Adrenal gland (tissue), 12 donors: ENCODE measurements around the gene TOMT. TPM values are rescaled to one million over a fixed set of nuclear protein-coding genes. Genes with fewer than 3 reads are reported as not detected.

ENCODE experiments used
- DNase-seq, 7 donors: peaks; one replicate each; pipeline ENCODE4 v3.0.0-alpha.2; 2019 to 2020
- H3K27ac ChIP-seq, 5 donors: fragments of 200-600 bp; sonication (generic) in 4 of 5; 1 replicate in 3 of 5; 2 replicates in 2 of 5; pipeline versions ENCODE4 v1.5.1 to v1.8.0; 2016 to 2020; ENCODE audit warnings: mild to moderate bottlenecking in 1 of 5
- H3K27me3 ChIP-seq: fragments of 200-600 bp; 2 replicates; pipeline ENCODE4 v1.8.0; 2021
- H3K36me3 ChIP-seq, 2 donors: fragments of 200-600 bp; replicated peaks in 1 of 2; 1 replicate in 1 of 2; 2 replicates in 1 of 2; pipeline versions ENCODE4 v1.5.1 to v1.8.0; 2018 to 2022
- H3K4me1 ChIP-seq, 2 donors: fragments of 200-600 bp; replicated peaks in 1 of 2; 1 replicate in 1 of 2; 2 replicates in 1 of 2; pipeline versions ENCODE4 v1.5.1 to v1.8.0; 2018 to 2021
- H3K4me3 ChIP-seq, 4 donors: fragments of 200-600 bp; sonication (generic) in 3 of 4; one replicate each; pipeline ENCODE4 v1.5.1; 2016 to 2018
- H3K9me3 ChIP-seq, 3 donors: fragments of 200-600 bp; sonication (generic) in 1 of 3; replicated peaks in 1 of 3; 1 replicate in 2 of 3; 2 replicates in 1 of 3; pipeline versions ENCODE4 v1.5.1 to v1.8.0; 2016 to 2021
- POLR2A ChIP-seq, 2 donors: fragments of 450-650 bp; IDR thresholded peaks; one replicate each; pipeline ENCODE4 v1.6.1; 2017; ENCODE audit warnings: antibody characterized with exemption in 2 of 2, mild to moderate bottlenecking in 2 of 2, moderate library complexity in 1 of 2
- WGBS, 4 donors: extraction: QIAGEN DNeasy Blood & Tissue Kit in 2 of 4; methylation state at CpG; one replicate each; pipeline versions ENCODE4 v1.1.5 to v1.1.7; 2013 to 2017; 5-methylcytosine and 5-hydroxymethylcytosine counted together
- intact Hi-C, 2 donors: fragments of 100-400 bp; cut with DNase I; formaldehyde crosslinking; loops; one replicate each; pipeline versions ENCODE4 v1.14.1 to v1.15.0; 2022 to 2023
- polyA plus RNA-seq, 3 donors: library from polyadenylated mRNA; stranded (reverse); fragments of 200-250 nt in 2 of 3; fragments of 350-450 nt in 1 of 3; fragmentation: Illumina TruSeq in 1 of 3; extraction: RNeasy Lipid Tissue Mini Kit (QIAGEN cat#74804) in 1 of 3; gene quantifications; one replicate each; pipeline ENCODE4 v1.2.3, GENCODE V29; 2013 to 2014
- total RNA-seq, 9 donors: library from RNA; depleted of rRNA in 4 of 9; stranded (reverse); fragments of >200 nt in 4 of 9; fragments of 120-200 nt in 1 of 9; fragmentation: NEBNext Ultra II Directional in 1 of 9; extraction: Animal tissue kit (Norgen Biotek cat#: 25700) in 1 of 9; gene quantifications; one replicate each; pipeline versions ENCODE4 v1.1.0 to v1.2.4, GENCODE V29; 2013 to 2023
- TF ChIP-seq, protein P1 (sequence below), 6 experiments: fragments of 450-650 bp in 4 of 6; fragments of 200-600 bp in 2 of 6; sonication (generic) in 1 of 6; IDR thresholded peaks; 1 replicate in 5 of 6; 2 replicates in 1 of 6; pipeline versions ENCODE4 v1.5.1 to v1.8.0; 2016 to 2021; ENCODE audit warnings: antibody characterized with exemption in 6 of 6, mild to moderate bottlenecking in 2 of 6, moderate library complexity in 1 of 6
- donor health status: healthy with polysubstance abuse.
- donor health status: Bipolar disorder and iron deficiency.
- donor health status: DM: yes; HTN: yes; CAD: no.
- donor health status: DM: no; HTN: no; CAD: no.
- donor health status: DM: no; HTN: no; CAD: no.
- donor health status: DM: yes; HTN: yes; CAD: no.

The TOMT gene
- total and polyA plus RNA-seq, 12 donors = not detected

DNA sequence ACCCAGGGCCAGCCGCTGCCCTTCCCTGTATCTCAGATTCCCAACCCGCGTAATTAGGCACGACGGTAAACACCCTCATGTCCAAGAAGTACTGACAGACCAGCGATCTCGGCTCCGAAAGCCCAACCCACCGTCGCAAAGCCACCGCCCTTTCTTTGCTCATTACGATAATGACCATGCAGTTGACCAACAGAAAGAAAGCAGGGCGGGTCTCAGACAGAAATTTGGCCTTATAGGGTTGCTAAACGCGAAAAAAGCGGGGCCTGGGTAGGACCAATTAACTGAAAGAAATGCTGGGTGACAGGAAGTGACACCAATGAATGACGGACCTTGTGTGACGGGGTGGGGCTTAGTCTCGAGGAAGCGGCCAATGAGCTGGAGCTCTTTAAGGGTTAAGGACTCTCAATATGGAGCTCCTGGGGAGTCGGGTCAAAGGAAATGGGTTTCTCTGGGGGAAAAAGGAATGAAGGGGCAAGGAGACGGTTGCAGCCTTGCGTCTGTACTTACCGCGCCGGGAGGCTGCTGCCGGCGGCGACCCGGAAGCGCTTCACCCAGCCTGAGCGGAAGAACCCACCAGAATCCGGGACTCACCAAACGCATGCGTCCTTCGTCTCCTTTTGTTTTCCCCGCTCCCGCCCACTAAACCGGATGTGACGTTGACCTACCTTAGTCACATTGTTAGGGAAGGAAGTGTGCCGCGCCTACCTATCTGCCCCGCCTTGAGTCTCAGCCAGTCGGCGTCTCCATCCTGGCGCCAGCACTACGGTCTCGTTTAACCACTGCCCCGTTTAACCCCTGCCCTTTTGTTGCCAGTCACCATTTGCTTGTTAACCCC is 6.6 kb downstream of the TOMT start, which contains the start of gene ANAPC15:
TSS of gene ANAPC15 (minus strand) at position 553 of the 835 bp plus-strand sequence. CDS start 1,419 bp downstream, outside the sequence.
- Histone ChIP-seq H3K9me3 (no peaks in the 10 kb centered on the region), H3K4me1 (peaks cover 11 to 15% of the 10 kb centered on the region in 2 donors), H3K27me3 (no peaks in the 10 kb centered on the region), H3K4me3 (peak within 1 kb of the TSS in 3 of 4 donors; percentile 65 to 68 (median 67)), H3K36me3 (no peaks in the 10 kb centered on the region), H3K27ac (peak within 1 kb of the TSS; percentile 88 to 97 (median 95))
- intact Hi-C loops = no loop called here
- WGBS, 4 donors = 0 to 1% (median 0%) methylated on average over 46 to 49 of the region's 49 CpGs
- DNase-seq = peak; percentile 97 to 100 (median 99)
- peak; percentile 91 to 98 for TF ChIP-seq POLR2A (IDR thresholded peaks at IDR 0.05)
- TF ChIP-seq, protein P1, sequence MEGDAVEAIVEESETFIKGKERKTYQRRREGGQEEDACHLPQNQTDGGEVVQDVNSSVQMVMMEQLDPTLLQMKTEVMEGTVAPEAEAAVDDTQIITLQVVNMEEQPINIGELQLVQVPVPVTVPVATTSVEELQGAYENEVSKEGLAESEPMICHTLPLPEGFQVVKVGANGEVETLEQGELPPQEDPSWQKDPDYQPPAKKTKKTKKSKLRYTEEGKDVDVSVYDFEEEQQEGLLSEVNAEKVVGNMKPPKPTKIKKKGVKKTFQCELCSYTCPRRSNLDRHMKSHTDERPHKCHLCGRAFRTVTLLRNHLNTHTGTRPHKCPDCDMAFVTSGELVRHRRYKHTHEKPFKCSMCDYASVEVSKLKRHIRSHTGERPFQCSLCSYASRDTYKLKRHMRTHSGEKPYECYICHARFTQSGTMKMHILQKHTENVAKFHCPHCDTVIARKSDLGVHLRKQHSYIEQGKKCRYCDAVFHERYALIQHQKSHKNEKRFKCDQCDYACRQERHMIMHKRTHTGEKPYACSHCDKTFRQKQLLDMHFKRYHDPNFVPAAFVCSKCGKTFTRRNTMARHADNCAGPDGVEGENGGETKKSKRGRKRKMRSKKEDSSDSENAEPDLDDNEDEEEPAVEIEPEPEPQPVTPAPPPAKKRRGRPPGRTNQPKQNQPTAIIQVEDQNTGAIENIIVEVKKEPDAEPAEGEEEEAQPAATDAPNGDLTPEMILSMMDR (IDR thresholded peaks at IDR 0.05) = no peak

GRCh38 chr11:72112978-72113808 is 7.5 kb downstream of the TOMT start:
- 54 to 63% (median 60%) methylated on average over 9 of the region's 9 CpGs for WGBS, 4 donors
- H3K9me3 ChIP-seq = no peaks in the 10 kb centered on the region
- TF ChIP-seq, protein P1 (IDR thresholded peaks at IDR 0.05) = no peak
- TF ChIP-seq POLR2A (IDR thresholded peaks at IDR 0.05) = no peak

GRCh38 chr11:72114570-72114969 is 8.8 kb downstream of the TOMT start:
- no peak overlapping the region for H3K27ac ChIP-seq
- 86 to 100% (median 97%) methylated on average over 1 of the region's 1 CpG for WGBS, 4 donors
- H3K4me3 ChIP-seq = no peak overlapping the region
- TF ChIP-seq, protein P1 (IDR thresholded peaks at IDR 0.05) = no peak
- TF ChIP-seq POLR2A (IDR thresholded peaks at IDR 0.05) = no peak
- H3K36me3 ChIP-seq = no peaks in the 10 kb centered on the region
- no peaks in the 10 kb centered on the region for H3K9me3 ChIP-seq
- H3K27me3 ChIP-seq = no peaks in the 10 kb centered on the region
- intact Hi-C loops = no loop called here
- H3K4me1 ChIP-seq = peaks cover 15 to 18% of the 10 kb centered on the region in 2 donors
- DNase-seq = peak in 1 of 7 donors; percentile 18

More at GRCh38 chr11:72112978-72113808, 7.5 kb downstream of the TOMT start:
- DNase-seq = peak in 1 of 7 donors; percentile 54
- peaks cover 13 to 15% of the 10 kb centered on the region in 2 donors for H3K4me1 ChIP-seq
- no peaks in the 10 kb centered on the region for H3K27me3 ChIP-seq
- no peaks in the 10 kb centered on the region for H3K36me3 ChIP-seq
- peak overlapping the region in 2 of 4 donors; percentile 65 to 67 for H3K4me3 ChIP-seq
- peak overlapping the region; percentile 88 to 97 (median 95) for H3K27ac ChIP-seq
- intact Hi-C loops = no loop called here
